Stimulated activated CD8-positive, alpha-beta memory T cell treated with anti-CD3 and anti-CD28 coated beads, Interleukin-12 subunit alpha, Interleukin-12 subunit beta, amount 100 ng/mL, for 1 hour (primary cell): ENCODE data around the gene PLCE1.

Experiments used
- DNase-seq: peaks from one replicate; pipeline ENCODE4 v3.0.0-alpha.2; 2020; ENCODE audit warnings: low read depth

The PLCE1 gene

GRCh38 chr10:94024407-94024806, 30.7 kb downstream of the PLCE1 start:
- DNase-seq: no peak

GRCh38 chr10:94025806-94026205, 32.1 kb downstream of the PLCE1 start:
- no peak for DNase-seq

DNA sequence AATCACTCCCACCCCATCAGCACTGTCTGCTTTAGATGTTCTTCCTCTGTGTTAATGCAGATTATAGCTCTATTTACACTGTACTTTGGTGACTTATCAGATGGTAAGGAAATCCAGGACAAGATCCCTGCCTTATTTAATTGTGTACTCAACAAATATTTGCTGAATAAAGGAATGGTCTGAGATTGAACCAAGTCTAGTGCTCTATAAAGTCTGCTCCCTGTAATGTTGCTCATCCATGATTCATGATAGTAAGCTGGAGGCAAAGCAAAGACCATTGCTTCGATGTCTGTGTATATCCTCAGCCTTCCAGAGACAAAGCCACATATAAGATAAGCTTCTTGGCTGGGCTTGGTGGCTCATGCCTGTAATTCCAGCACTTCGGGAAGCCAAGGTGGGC, 33.5 kb downstream of the PLCE1 start:
- DNase-seq: no peak

- DNase-seq: no peak
Observed at GRCh38 chr10:94029955-94030354, 36.2 kb downstream of the PLCE1 start.

- DNase-seq: no peak
Observed at GRCh38 chr10:94035982-94036765, 42.4 kb downstream of the PLCE1 start.

DNA sequence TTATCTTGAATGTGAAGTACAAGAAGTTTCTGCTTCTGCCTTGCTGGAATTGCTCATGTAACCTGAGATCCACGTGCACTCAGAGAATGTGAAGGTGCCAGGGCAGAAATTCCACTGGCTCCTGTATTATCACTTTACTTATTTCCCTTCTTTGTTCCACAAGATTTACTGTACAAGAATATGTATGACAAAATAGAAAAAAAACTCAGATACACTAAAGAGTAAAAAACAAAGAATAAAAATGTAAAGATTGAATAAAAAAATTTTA, 43.0 kb downstream of the PLCE1 start:
- DNase-seq: no peak

- DNase-seq: no peak
Observed at GRCh38 chr10:94037286-94037685, 43.6 kb downstream of the PLCE1 start.

DNA sequence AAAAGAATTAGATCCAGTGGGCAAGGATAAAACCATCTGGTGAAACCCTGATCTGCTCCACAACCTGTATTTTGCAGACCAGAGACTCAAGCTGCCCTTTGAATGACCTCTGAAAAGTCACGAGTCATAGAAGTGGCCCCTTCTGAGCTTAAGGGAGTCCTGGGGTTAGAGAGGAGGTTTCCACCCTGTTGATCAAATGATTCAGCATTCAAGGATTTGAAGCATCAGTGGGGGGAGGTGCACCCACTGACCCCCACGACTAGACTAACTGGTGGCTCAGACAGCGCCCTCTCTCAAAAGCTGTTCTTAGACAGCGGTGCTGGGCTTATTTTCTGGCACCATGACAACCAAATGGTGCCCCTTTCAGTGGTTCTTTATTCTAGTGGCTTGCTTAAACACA, 44.3 kb downstream of the PLCE1 start:
- DNase-seq: no peak

DNA sequence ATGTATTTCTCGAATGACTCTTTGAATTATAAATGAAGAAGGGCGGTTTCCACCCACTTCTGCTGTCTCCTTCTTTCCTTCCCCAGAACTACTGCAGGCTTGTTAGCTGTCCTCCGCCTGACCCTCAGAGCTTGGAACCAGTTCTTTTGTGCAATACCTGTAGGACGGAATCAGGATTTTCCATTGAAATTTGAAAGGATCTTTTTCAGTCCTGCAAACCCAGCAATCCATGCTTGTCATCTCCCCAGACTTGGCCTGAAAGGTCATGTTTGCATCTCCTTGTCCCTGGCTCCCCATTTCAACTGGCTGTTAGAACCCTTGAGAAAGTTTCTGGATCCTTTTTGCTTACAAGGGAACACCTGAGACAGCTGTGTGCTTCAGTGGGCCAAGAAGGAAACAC, 47.5 kb downstream of the PLCE1 start:
- DNase-seq: no peak

DNA sequence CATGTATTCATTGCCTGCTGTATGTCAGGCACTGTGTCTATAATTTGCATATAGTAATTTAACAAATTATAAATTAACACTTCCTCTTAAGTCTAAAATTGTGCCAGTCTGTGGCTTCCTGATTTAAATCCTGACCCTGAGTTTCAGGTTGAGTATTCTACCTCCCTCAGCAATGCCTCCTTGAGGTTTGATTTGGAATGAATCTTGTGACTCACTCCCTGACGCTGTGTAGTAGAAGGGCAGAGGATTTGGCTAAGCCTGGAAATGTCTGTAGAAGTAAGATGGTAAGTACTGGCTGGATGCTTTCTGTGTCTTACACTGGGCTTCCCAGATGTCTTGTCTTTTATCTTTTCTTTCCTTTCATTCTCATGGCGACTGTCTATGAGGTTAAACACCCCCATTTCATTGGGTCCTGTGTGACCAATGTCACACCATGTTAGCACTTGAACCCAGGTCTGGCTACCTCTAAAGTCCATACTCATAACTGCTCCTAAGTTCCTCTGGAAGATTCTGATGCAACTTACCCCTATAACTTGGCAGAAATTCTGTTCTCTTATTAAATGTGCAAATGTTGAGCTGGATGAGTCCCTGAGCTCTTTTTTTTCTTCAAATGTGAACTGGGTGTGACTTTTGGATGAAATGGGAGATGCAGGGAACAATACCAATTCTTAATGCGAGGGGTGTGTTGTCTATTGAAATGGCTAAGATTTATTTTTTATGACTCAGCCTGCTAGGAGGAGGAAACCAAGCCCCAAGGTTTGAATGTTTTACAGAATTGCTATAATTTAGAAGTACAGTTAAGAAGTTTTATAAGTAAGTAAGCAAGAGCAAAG, 48.5 kb downstream of the PLCE1 start:
- no peak for DNase-seq

- DNase-seq: no peak
Observed at GRCh38 chr10:94042834-94043175, 49.1 kb downstream of the PLCE1 start.
